Lower leg skin (tissue), 3 donors: ENCODE measurements around the gene PRDM2.

ENCODE experiments used
- POLR2A ChIP-seq, 2 donors: fragments of 450-650 bp; IDR thresholded peaks; one replicate each; pipeline ENCODE4 v1.6.1; 2016 to 2017; ENCODE audit warnings: antibody characterized with exemption in 2 of 2, mild to moderate bottlenecking in 1 of 2, moderate library complexity in 1 of 2
- TF ChIP-seq, protein P1 (sequence below), 3 donors: fragments of 450-650 bp; IDR thresholded peaks; one replicate each; pipeline ENCODE4 v1.5.1; 2016; ENCODE audit warnings: antibody characterized with exemption in 3 of 3, mild to moderate bottlenecking in 3 of 3, moderate library complexity in 2 of 3

DNA sequence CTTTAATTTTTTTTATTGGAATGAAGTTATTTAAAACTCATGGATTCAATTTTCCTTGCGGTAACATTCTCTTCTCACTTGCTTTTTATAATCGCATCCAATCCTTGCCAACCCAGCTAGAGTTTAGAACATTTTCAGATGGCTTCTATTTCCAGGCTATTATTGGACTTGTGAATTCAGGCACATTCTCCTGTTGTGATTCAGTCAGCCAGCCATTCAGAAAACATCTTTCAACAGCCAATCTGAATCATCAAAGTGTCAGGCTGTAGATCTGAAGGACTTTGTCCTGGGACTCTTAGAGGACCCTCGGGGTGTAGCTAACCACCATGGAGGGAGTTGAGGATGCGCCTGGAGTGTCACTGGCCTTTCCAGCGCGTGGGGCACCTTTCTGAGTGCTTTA is 92.4 kb downstream of the PRDM2 start:
- TF ChIP-seq, protein P1, sequence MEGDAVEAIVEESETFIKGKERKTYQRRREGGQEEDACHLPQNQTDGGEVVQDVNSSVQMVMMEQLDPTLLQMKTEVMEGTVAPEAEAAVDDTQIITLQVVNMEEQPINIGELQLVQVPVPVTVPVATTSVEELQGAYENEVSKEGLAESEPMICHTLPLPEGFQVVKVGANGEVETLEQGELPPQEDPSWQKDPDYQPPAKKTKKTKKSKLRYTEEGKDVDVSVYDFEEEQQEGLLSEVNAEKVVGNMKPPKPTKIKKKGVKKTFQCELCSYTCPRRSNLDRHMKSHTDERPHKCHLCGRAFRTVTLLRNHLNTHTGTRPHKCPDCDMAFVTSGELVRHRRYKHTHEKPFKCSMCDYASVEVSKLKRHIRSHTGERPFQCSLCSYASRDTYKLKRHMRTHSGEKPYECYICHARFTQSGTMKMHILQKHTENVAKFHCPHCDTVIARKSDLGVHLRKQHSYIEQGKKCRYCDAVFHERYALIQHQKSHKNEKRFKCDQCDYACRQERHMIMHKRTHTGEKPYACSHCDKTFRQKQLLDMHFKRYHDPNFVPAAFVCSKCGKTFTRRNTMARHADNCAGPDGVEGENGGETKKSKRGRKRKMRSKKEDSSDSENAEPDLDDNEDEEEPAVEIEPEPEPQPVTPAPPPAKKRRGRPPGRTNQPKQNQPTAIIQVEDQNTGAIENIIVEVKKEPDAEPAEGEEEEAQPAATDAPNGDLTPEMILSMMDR (IDR thresholded peaks at IDR 0.05): no peak
- no peak for TF ChIP-seq POLR2A (IDR thresholded peaks at IDR 0.05)
